Measurements from ENCODE around the gene CCDC71. TPM values are rescaled to one million over a fixed set of nuclear protein-coding genes. Genes with fewer than 3 reads are reported as not detected.

The CCDC71 gene
- total RNA-seq, 1 experiment from 2014 or later: 26.0 TPM

GRCh38 chr3:49157289-49157688, 8.8 kb downstream of the CCDC71 start:
- H3K9me3 Mint-ChIP-seq (ENCODE audit: unreplicated experiment): no peaks in the 10 kb centered on the region
- H3K4me3 Mint-ChIP-seq (ENCODE audit: unreplicated experiment): no peak overlapping the region
- TF ChIP-seq CTCF (IDR thresholded peaks at IDR 0.05; ENCODE audit: unreplicated experiment): no peak
- H3K27me3 Mint-ChIP-seq (ENCODE audit: insufficient read depth, unreplicated experiment): no peaks in the 10 kb centered on the region
- H3K4me1 Mint-ChIP-seq (ENCODE audit: insufficient read depth, unreplicated experiment): no peaks in the 10 kb centered on the region
- no peak for DNase-seq (ENCODE audit: unreplicated experiment)
- no TSS peak for BruUV-seq (replicated peaks)
- intact Hi-C loops (cut with micrococcal nuclease): loop anchor here (10.0 kb wide), 1 partner anchor 132 kb away; the partner anchor contains the start of genes IMPDH2 and NDUFAF3
- no peaks in the 10 kb centered on the region for H3K36me3 Mint-ChIP-seq (ENCODE audit: insufficient read depth, unreplicated experiment)
- CTCF ChIA-PET: interaction anchor here (0.7 to 1.8 kb wide), 7 partner anchors 35 to 135 kb away, joined by 3 to 4 read pairs (median 3); no protein-coding TSS in a partner anchor
- POLR2A ChIA-PET: interaction anchor here (1.2 to 1.5 kb wide), 4 partner anchors 8 to 25 kb away, joined by 3 to 5 read pairs (median 4); partner anchors contain the start of gene LAMB2
- no peak overlapping the region for H3K27ac Mint-ChIP-seq (ENCODE audit: low read depth, unreplicated experiment)

GRCh38 chr3:49153349-49153912, 12.7 kb downstream of the CCDC71 start:
- intact Hi-C loops (cut with micrococcal nuclease): loop anchor here (10.0 kb wide), 1 partner anchor 129 kb away; the partner anchor contains the start of genes IMPDH2 and NDUFAF3

GRCh38 chr3:49151610-49152009, 14.5 kb downstream of the CCDC71 start:
- ChIA-PET POLR2A (interaction anchor here (0.7 kb wide), 1 partner anchor 18 kb away, joined by 3 read pairs; no protein-coding TSS in a partner anchor), CTCF (no interaction called here)
- no peak overlapping the region for H3K27ac Mint-ChIP-seq (ENCODE audit: low read depth, unreplicated experiment)
- no peaks in the 10 kb centered on the region for H3K4me1 Mint-ChIP-seq (ENCODE audit: insufficient read depth, unreplicated experiment)
- BruUV-seq (replicated peaks): no TSS peak
- no peak overlapping the region for H3K4me3 Mint-ChIP-seq (ENCODE audit: unreplicated experiment)
- intact Hi-C loops (cut with micrococcal nuclease): loop anchor here (10.0 kb wide), 1 partner anchor 127 kb away; the partner anchor contains the start of genes IMPDH2 and NDUFAF3
- no peak for DNase-seq (ENCODE audit: unreplicated experiment)
- no peak for TF ChIP-seq CTCF (IDR thresholded peaks at IDR 0.05; ENCODE audit: unreplicated experiment)
- H3K27me3 Mint-ChIP-seq (ENCODE audit: insufficient read depth, unreplicated experiment): no peaks in the 10 kb centered on the region
- no peaks in the 10 kb centered on the region for H3K36me3 Mint-ChIP-seq (ENCODE audit: insufficient read depth, unreplicated experiment)
- no peaks in the 10 kb centered on the region for H3K9me3 Mint-ChIP-seq (ENCODE audit: unreplicated experiment)

More at GRCh38 chr3:49153349-49153912, 12.7 kb downstream of the CCDC71 start:
- H3K36me3 Mint-ChIP-seq (ENCODE audit: insufficient read depth, unreplicated experiment): no peaks in the 10 kb centered on the region
- TF ChIP-seq CTCF (IDR thresholded peaks at IDR 0.05; ENCODE audit: unreplicated experiment): no peak
- POLR2A ChIA-PET: interaction anchor here (0.5 to 1.2 kb wide), 3 partner anchors 16 to 155 kb away, joined by 3 to 4 read pairs (median 3); partner anchors contain the start of gene QARS1
- H3K9me3 Mint-ChIP-seq (ENCODE audit: unreplicated experiment): no peaks in the 10 kb centered on the region
- no peak for DNase-seq (ENCODE audit: unreplicated experiment)
- H3K27ac Mint-ChIP-seq (ENCODE audit: low read depth, unreplicated experiment): no peak overlapping the region
- H3K4me1 Mint-ChIP-seq (ENCODE audit: insufficient read depth, unreplicated experiment): no peaks in the 10 kb centered on the region
- CTCF ChIA-PET: interaction anchor here (0.9 kb wide), 1 partner anchor 17 kb away, joined by 3 read pairs; no protein-coding TSS in a partner anchor
- no TSS peak for BruUV-seq (replicated peaks)
- H3K27me3 Mint-ChIP-seq (ENCODE audit: insufficient read depth, unreplicated experiment): no peaks in the 10 kb centered on the region
- H3K4me3 Mint-ChIP-seq (ENCODE audit: unreplicated experiment): no peak overlapping the region

- Mint-ChIP-seq H3K27ac (ENCODE audit: low read depth, unreplicated experiment) (no peak overlapping the region), H3K4me3 (ENCODE audit: unreplicated experiment) (no peak overlapping the region), H3K4me1 (ENCODE audit: insufficient read depth, unreplicated experiment) (no peaks in the 10 kb centered on the region), H3K36me3 (ENCODE audit: insufficient read depth, unreplicated experiment) (no peaks in the 10 kb centered on the region), H3K9me3 (ENCODE audit: unreplicated experiment) (no peaks in the 10 kb centered on the region), H3K27me3 (ENCODE audit: insufficient read depth, unreplicated experiment) (no peaks in the 10 kb centered on the region)
- CTCF ChIA-PET: no interaction called here
- no TSS peak for BruUV-seq (replicated peaks)
- intact Hi-C loops (cut with micrococcal nuclease): no loop called here
- POLR2A ChIA-PET: no interaction called here
- no peak for DNase-seq (ENCODE audit: unreplicated experiment)
- TF ChIP-seq CTCF (IDR thresholded peaks at IDR 0.05; ENCODE audit: unreplicated experiment): no peak
Observed at GRCh38 chr3:49148159-49148558, 18.0 kb downstream of the CCDC71 start.

All from MCF 10A (cell line).